Adrenal gland (tissue), 5 donors: Measurements from ENCODE around the gene IL33.

Experiments used
- POLR2A ChIP-seq, 2 donors: fragments of 450-650 bp; IDR thresholded peaks; one replicate each; pipeline ENCODE4 v1.6.1; 2017; ENCODE audit warnings: antibody characterized with exemption in 2 of 2, mild to moderate bottlenecking in 2 of 2, moderate library complexity in 1 of 2
- TF ChIP-seq, protein P1 (sequence below), 6 experiments: fragments of 450-650 bp in 4 of 6; fragments of 200-600 bp in 2 of 6; sonication (generic) in 1 of 6; IDR thresholded peaks; 1 replicate in 5 of 6; 2 replicates in 1 of 6; pipeline versions ENCODE4 v1.5.1 to v1.8.0; 2016 to 2021; ENCODE audit warnings: antibody characterized with exemption in 6 of 6, mild to moderate bottlenecking in 2 of 6, moderate library complexity in 1 of 6
- donor health status: DM: no; HTN: no; CAD: no.

DNA sequence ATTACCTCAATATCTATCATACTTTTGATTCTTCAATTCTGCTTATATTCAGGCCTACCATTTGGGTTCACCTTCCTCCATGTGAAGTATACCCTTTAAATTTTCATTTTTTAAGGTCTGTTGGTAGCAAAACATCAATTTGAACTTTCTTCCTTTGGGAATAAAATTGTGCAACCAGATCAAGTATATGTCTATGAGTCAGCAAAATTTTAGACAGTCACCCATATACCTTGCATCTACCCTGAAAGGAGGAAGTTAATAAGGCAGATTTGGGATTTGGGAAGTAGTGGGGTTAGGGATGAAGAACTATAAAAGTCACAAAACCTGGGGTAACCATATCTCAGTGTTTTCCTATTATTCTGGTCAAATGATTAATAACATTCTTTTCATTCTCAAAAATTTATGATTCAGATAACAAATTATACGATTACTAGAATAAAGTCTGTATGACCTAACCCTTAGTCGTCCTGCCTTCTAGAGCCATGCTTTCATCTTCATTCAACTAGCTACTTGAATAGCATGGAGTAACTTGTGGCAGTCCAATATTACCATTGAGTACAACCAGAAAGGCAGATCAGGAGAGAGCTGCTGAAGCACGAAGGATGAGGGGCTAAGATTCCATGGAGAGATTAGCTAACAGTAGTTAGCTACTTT, 2.8 kb upstream of the IL33 start:
- TF ChIP-seq, protein P1, sequence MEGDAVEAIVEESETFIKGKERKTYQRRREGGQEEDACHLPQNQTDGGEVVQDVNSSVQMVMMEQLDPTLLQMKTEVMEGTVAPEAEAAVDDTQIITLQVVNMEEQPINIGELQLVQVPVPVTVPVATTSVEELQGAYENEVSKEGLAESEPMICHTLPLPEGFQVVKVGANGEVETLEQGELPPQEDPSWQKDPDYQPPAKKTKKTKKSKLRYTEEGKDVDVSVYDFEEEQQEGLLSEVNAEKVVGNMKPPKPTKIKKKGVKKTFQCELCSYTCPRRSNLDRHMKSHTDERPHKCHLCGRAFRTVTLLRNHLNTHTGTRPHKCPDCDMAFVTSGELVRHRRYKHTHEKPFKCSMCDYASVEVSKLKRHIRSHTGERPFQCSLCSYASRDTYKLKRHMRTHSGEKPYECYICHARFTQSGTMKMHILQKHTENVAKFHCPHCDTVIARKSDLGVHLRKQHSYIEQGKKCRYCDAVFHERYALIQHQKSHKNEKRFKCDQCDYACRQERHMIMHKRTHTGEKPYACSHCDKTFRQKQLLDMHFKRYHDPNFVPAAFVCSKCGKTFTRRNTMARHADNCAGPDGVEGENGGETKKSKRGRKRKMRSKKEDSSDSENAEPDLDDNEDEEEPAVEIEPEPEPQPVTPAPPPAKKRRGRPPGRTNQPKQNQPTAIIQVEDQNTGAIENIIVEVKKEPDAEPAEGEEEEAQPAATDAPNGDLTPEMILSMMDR (IDR thresholded peaks at IDR 0.05), result no peak
- no peak for TF ChIP-seq POLR2A (IDR thresholded peaks at IDR 0.05)
